Smooth muscle cell (in vitro differentiated cells): ENCODE results near the gene PPP2R2B. TPM values are rescaled to one million over a fixed set of nuclear protein-coding genes. Genes with fewer than 3 reads are reported as not detected.

ENCODE experiments used
- DNase-seq: peaks from one replicate; lab custom pipeline; 2025; ENCODE audit not compliant: unreplicated experiment; lab: John Stamatoyannopoulos, UW
- H2AFZ ChIP-seq: fragments of 200-600 bp; sonication (generic); 2 replicates; pipeline ENCODE4 v1.6.0; 2016; ENCODE audit warnings: antibody characterized with exemption, low read depth, mild to moderate bottlenecking
- H3F3A ChIP-seq: fragments of 200-600 bp; sonication (generic); 2 replicates; pipeline ENCODE4 v1.6.0; 2017; ENCODE audit warnings: antibody characterized with exemption, low read depth
- H3K27ac ChIP-seq: fragments of 200-600 bp; sonication (generic); 2 replicates; pipeline ENCODE4 v1.5.1; 2016; ENCODE audit warnings: low read depth, mild to moderate bottlenecking
- H3K27me3 ChIP-seq: fragments of 200-600 bp; sonication (generic); 2 replicates; pipeline ENCODE4 v1.6.1; 2016; ENCODE audit warnings: low read depth, mild to moderate bottlenecking
- H3K36me3 ChIP-seq: fragments of 200-600 bp; sonication (generic); 2 replicates; pipeline ENCODE4 v1.5.1; 2016; ENCODE audit warnings: low read depth
- H3K4me1 ChIP-seq: fragments of 200-600 bp; sonication (generic); 2 replicates; pipeline ENCODE4 v1.5.1; 2016; ENCODE audit warnings: low read depth
- H3K4me2 ChIP-seq: fragments of 200-600 bp; sonication (generic); 2 replicates; pipeline ENCODE4 v1.6.0; 2016; ENCODE audit warnings: mild to moderate bottlenecking
- H3K4me3 ChIP-seq: fragments of 200-600 bp; sonication (generic); 2 replicates; pipeline ENCODE4 v1.5.1; 2016; ENCODE audit warnings: mild to moderate bottlenecking
- H3K79me2 ChIP-seq: fragments of 200-600 bp; sonication (generic); 2 replicates; pipeline ENCODE4 v1.6.0; 2016; ENCODE audit warnings: low read depth, mild to moderate bottlenecking
- H3K9ac ChIP-seq: fragments of 200-600 bp; sonication (generic); 2 replicates; pipeline ENCODE4 v1.6.0; 2016; ENCODE audit warnings: low read depth
- H3K9me3 ChIP-seq: fragments of 200-600 bp; sonication (generic); replicated peaks from 2 replicates; pipeline ENCODE4 v1.5.1; 2016; ENCODE audit warnings: low read depth
- H4K20me1 ChIP-seq: fragments of 200-600 bp; sonication (generic); 2 replicates; pipeline ENCODE4 v1.6.0; 2016; ENCODE audit warnings: low read depth
- CTCF ChIP-seq: fragments of 200-600 bp; sonication (generic); IDR thresholded peaks from 2 replicates; pipeline ENCODE4 v1.5.1; 2017; ENCODE audit warnings: borderline replicate concordance, mild to moderate bottlenecking, antibody characterized with exemption; ENCODE audit not compliant: insufficient read depth, poor library complexity, severe bottlenecking
- WGBS: methylation state at CpG from one replicate; pipeline ENCODE4 v1.1.7; 2016; ENCODE audit warnings: low lambda C conversion rate; 5-methylcytosine and 5-hydroxymethylcytosine counted together
- polyA plus RNA-seq: library from polyadenylated mRNA; unstranded; fragments of >200 nt; fragmentation: Nextera tagmentation; extraction: Ambion mirVana; gene quantifications from 2 replicates; pipeline ENCODE4 v1.2.1, GENCODE V29; 2016
- total RNA-seq: library from RNA; depleted of rRNA; stranded (reverse); fragments of >200 nt; gene quantifications from 2 replicates; pipeline ENCODE4 v1.2.3, GENCODE V29; 2014

Gene PPP2R2B
- total and polyA plus RNA-seq, 2 experiments from 2014 or later, result 0.89 to 2.2 TPM

- Histone ChIP-seq H3K27me3 (no peaks in the 10 kb centered on the region), H3K4me2 (no peak overlapping the region), H4K20me1 (no peaks in the 10 kb centered on the region), H3K4me1 (no peaks in the 10 kb centered on the region), H3K79me2 (no peaks in the 10 kb centered on the region), H3K36me3 (no peaks in the 10 kb centered on the region), H3K27ac (no peak overlapping the region), H3F3A (no peaks in the 10 kb centered on the region), H3K9ac (no peak overlapping the region), H2AFZ (no peak overlapping the region), H3K4me3 (no peak overlapping the region), H3K9me3 (no peaks in the 10 kb centered on the region)
- DNase-seq, result no peak
- TF ChIP-seq CTCF, result no peak
- 51% methylated on average over 3 of the region's 3 CpGs for WGBS
These were observed 23.9 kb upstream of the PPP2R2B start for GRCh38 chr5:146902471-146902870.

- Histone ChIP-seq H3K27me3 (no peaks in the 10 kb centered on the region), H3K36me3 (no peaks in the 10 kb centered on the region), H2AFZ (no peak overlapping the region), H3K9me3 (no peaks in the 10 kb centered on the region), H3K4me3 (no peak overlapping the region), H3F3A (no peaks in the 10 kb centered on the region), H3K79me2 (no peaks in the 10 kb centered on the region), H3K4me2 (no peak overlapping the region), H3K4me1 (no peaks in the 10 kb centered on the region), H3K27ac (no peak overlapping the region), H4K20me1 (no peaks in the 10 kb centered on the region), H3K9ac (no peak overlapping the region)
- no peak for DNase-seq
- TF ChIP-seq CTCF, result no peak
- WGBS, result 92% methylated on average over 3 of the region's 3 CpGs
These were observed 18.5 kb upstream of the PPP2R2B start for GRCh38 chr5:146897061-146897460.

GRCh38 chr5:146894753-146895521, 16.4 kb upstream of the PPP2R2B start:
- no peaks in the 10 kb centered on the region for H4K20me1 ChIP-seq
- no peak overlapping the region for H3K9ac ChIP-seq
- TF ChIP-seq CTCF, result no peak
- H3K9me3 ChIP-seq, result no peaks in the 10 kb centered on the region
- 91% methylated on average over 4 of the region's 4 CpGs for WGBS
- H3F3A ChIP-seq, result peaks cover 7% of the 10 kb centered on the region
- no peak for DNase-seq
- no peaks in the 10 kb centered on the region for H3K79me2 ChIP-seq
- H3K4me2 ChIP-seq, result no peak overlapping the region
- no peaks in the 10 kb centered on the region for H3K27me3 ChIP-seq
- H3K4me3 ChIP-seq, result no peak overlapping the region
- H3K36me3 ChIP-seq, result no peaks in the 10 kb centered on the region
- H3K4me1 ChIP-seq, result peaks cover 6% of the 10 kb centered on the region
- H2AFZ ChIP-seq, result no peak overlapping the region
- no peak overlapping the region for H3K27ac ChIP-seq

- no peaks in the 10 kb centered on the region for H4K20me1 ChIP-seq
- no peak overlapping the region for H3K9ac ChIP-seq
- no peak overlapping the region for H3K4me3 ChIP-seq
- H2AFZ ChIP-seq, result no peak overlapping the region
- H3K79me2 ChIP-seq, result no peaks in the 10 kb centered on the region
- no peaks in the 10 kb centered on the region for H3K27me3 ChIP-seq
- 95% methylated on average over 3 of the region's 3 CpGs for WGBS
- peaks cover 7% of the 10 kb centered on the region for H3F3A ChIP-seq
- no peak overlapping the region for H3K27ac ChIP-seq
- no peak overlapping the region for H3K4me2 ChIP-seq
- no peak for DNase-seq
- TF ChIP-seq CTCF, result no peak
- H3K36me3 ChIP-seq, result no peaks in the 10 kb centered on the region
- H3K4me1 ChIP-seq, result peaks cover 6% of the 10 kb centered on the region
- no peaks in the 10 kb centered on the region for H3K9me3 ChIP-seq
These were observed 15.4 kb upstream of the PPP2R2B start for GRCh38 chr5:146893991-146894390.
